Bronchial smooth muscle cell (primary cell): ENCODE results near the gene ATF5. TPM values are rescaled to one million over a fixed set of nuclear protein-coding genes. Genes with fewer than 3 reads are reported as not detected.

Experiments used
- total RNA-seq: library from RNA; depleted of rRNA; stranded (reverse); fragments of >200 nt; gene quantifications from 2 replicates; pipeline ENCODE4 v1.2.1, GENCODE V29; 2014

ATF5 gene, protein sequence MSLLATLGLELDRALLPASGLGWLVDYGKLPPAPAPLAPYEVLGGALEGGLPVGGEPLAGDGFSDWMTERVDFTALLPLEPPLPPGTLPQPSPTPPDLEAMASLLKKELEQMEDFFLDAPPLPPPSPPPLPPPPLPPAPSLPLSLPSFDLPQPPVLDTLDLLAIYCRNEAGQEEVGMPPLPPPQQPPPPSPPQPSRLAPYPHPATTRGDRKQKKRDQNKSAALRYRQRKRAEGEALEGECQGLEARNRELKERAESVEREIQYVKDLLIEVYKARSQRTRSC
- total RNA-seq = 11.7 and 32.0 TPM in 2 replicates

DNA sequence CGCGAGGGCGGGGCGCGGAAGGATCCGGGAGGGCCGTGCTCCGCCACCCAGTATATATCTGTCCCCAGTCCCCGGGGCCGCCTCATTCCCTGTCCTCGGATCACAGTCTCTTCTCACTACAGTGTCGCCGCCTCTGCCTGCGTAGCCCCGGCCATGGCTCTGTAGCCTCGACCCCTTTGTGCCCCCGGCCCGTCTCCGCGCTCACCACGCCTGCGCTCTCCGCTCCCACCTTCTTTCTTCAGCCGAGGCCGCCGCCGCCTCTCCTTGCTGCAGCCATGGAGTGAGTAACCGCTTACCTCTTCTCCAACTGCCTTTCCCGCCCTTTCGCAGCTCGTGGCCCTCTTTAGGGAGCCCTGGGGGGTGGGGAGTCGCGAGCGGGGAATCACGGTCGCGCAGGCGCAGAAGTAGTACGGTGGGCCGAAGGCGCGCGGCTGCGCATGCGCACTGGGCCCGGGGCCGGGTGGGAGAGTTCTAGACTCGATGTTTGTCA is at the start of gene ATF5, which contains the start of gene NUP62:
TSS of gene ATF5 (plus strand) at position 85 of the 490 bp plus-strand sequence. CDS start 1,646 bp downstream, outside the sequence.
TSS of gene NUP62 (minus strand) at position 384 of the 490 bp plus-strand sequence. CDS start 19,697 bp downstream, outside the sequence.

DNA sequence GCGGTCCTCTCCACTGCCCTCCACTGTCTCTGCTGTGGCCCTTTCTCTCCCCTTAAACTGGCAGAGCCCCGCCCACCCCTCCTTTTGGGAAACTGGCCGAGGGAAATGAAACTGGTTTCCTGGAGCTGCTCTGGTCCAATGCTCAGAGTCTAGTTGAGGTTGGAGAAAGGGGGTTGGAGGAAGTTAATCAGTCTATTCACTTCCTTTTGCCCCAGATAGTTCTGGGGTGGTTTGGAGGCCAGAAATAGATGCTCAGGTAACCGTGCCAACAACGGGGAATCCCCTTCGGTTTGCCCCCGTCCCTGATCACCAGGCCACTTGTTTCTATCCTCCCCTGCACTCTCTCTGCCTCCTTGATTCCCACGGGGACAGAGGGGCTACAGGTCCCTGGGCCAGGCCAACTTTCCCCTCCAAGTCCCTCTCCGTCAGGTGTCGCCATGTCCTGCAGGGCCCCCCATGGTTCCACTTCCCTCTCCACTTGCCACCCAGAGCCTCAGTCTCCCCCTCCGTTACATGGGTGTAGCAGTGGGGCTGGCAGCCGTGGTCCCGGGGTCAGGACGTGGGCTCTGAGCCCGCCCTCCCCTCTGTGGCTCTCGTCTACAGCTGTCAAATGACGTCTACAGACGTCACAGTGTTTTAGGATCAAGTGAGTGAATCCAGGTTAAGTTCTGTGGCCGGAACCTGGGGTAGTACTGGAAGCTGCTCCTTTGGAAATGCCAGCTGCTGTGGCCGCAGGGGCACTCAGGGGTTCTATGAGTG is 32.0 kb upstream of the ATF5 start, which contains the start of gene IL4I1:
TSS of gene IL4I1 (minus strand) at position 25 of the 759 bp plus-strand sequence. CDS start 727 bp downstream, outside the sequence.

DNA sequence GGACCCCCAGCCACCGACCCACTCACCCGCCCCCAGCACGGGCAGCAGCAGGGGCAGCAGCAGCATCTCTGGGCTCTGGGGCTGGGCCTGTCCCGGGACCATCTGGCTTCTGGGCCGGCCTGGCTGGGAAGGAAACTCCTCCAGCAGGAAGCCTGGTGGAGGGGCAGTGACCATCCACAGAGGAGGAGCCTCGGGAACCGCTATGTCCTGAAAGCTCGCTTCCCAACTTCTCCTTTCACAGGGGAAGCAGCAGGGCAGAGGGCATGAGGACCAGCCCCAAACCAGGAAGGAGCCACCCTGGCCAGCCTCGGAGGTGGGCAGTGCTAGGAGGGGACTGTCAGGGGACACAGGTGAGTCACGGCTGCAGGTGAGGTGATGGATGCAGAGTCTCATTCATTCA is 32.0 kb downstream of the ATF5 start, which contains the start of gene SIGLEC11:
TSS of gene SIGLEC11 (minus strand) at position 193 of the 400 bp plus-strand sequence. CDS start at position 102, 91 bp downstream.

Other genes with a start within 250 kb of the ATF5 start
- 0.17 and 0.47 TPM in 2 replicates for gene ADM5, start 239.6 kb upstream of the ATF5 start, total RNA-seq
- 26.6 and 34.5 TPM in 2 replicates for gene CPT1C, start 238.1 kb upstream of the ATF5 start, total RNA-seq
- 0.26 and 0.32 TPM in 2 replicates for gene TSKS, start 165.9 kb upstream of the ATF5 start, total RNA-seq
- 69.2 and 78.0 TPM in 2 replicates for gene AP2A1, start 162.2 kb upstream of the ATF5 start, total RNA-seq
- gene FUZ, start 115.9 kb upstream of the ATF5 start, total RNA-seq = 28.5 and 33.1 TPM in 2 replicates
- gene MED25, start 110.9 kb upstream of the ATF5 start, total RNA-seq = 13.2 and 13.3 TPM in 2 replicates
- gene PTOV1, start 78.0 kb upstream of the ATF5 start, total RNA-seq = 61.8 and 67.4 TPM in 2 replicates
- gene PNKP, start 61.6 kb upstream of the ATF5 start, total RNA-seq = 31.1 and 38.3 TPM in 2 replicates
- gene AKT1S1, start 51.9 kb upstream of the ATF5 start, total RNA-seq = 9.2 and 9.6 TPM in 2 replicates
- gene TBC1D17, start 51.5 kb upstream of the ATF5 start, total RNA-seq = 10.8 and 11.5 TPM in 2 replicates
- gene IL4I1, start 32.3 kb upstream of the ATF5 start, total RNA-seq = 0.47 and 0.52 TPM in 2 replicates
- 13.7 and 14.3 TPM in 2 replicates for gene NUP62, start 299 bp downstream of the ATF5 start, total RNA-seq
- gene SIGLEC11, start 32.0 kb downstream of the ATF5 start, total RNA-seq = not detected in 2 replicates
- 17.7 and 19.4 TPM in 2 replicates for gene VRK3, start 96.2 kb downstream of the ATF5 start, total RNA-seq
- gene ZNF473, start 96.8 kb downstream of the ATF5 start, total RNA-seq = 4.6 and 5.5 TPM in 2 replicates
- gene IZUMO2, start 234.1 kb downstream of the ATF5 start, total RNA-seq = not detected in 2 replicates